DND-41 (cell line): ENCODE data around the gene LIN7B.

Source experiments
- ATAC-seq: fragments of 200-7000 bp; cut with Tn5 transposase; 3 replicates; pipeline ENCODE4 v1.9.1; 2021; ENCODE audit warnings: low read depth; ENCODE audit not compliant: insufficient read depth
- DNase-seq: peaks from one replicate; pipeline ENCODE4 v3.0.0-alpha.2; 2020
- H2AFZ ChIP-seq: 2 replicates; pipeline ENCODE4 v1.6.0; 2012; ENCODE audit warnings: low read depth, low read length
- H3K27ac ChIP-seq: 2 replicates; pipeline ENCODE4 v1.5.1; 2012; ENCODE audit warnings: low read length, inconsistent platforms
- H3K27me3 ChIP-seq: fragments of 200-600 bp; sonication (generic); 2 replicates; pipeline ENCODE4 v1.6.0; 2012; ENCODE audit warnings: low read length, mild to moderate bottlenecking, inconsistent platforms; ENCODE audit not compliant: insufficient read depth, poor library complexity
- H3K36me3 ChIP-seq: 2 replicates; pipeline ENCODE4 v1.5.1; 2012; ENCODE audit warnings: low read length, inconsistent platforms; ENCODE audit not compliant: insufficient read depth
- H3K4me1 ChIP-seq: 2 replicates; pipeline ENCODE4 v1.5.1; 2012; ENCODE audit warnings: mild to moderate bottlenecking, low read length; ENCODE audit not compliant: insufficient read depth
- H3K4me2 ChIP-seq: 2 replicates; pipeline ENCODE4 v1.6.0; 2012; ENCODE audit warnings: mild to moderate bottlenecking, moderate library complexity, low read length, inconsistent platforms; ENCODE audit not compliant: insufficient read depth
- H3K4me3 ChIP-seq, 2 experiments: fragments of 200-600 bp in 1 of 2; shearing (Covaris generic) in 1 of 2; 2 replicates each; pipeline ENCODE4 v1.5.1; 2012 to 2016; ENCODE audit warnings: inconsistent platforms in 2 of 2, low read length in 2 of 2, mild to moderate bottlenecking in 2 of 2, low read depth in 1 of 2, moderate library complexity in 1 of 2
- H3K79me2 ChIP-seq: 2 replicates; pipeline ENCODE4 v1.6.0; 2012; ENCODE audit warnings: low read length, inconsistent platforms; ENCODE audit not compliant: insufficient read depth
- H3K9ac ChIP-seq: 2 replicates; pipeline ENCODE4 v1.6.0; 2012; ENCODE audit warnings: low read depth, mild to moderate bottlenecking, inconsistent platforms, low read length, moderate library complexity
- H3K9me3 ChIP-seq: 2 replicates; pipeline ENCODE4 v1.5.1; 2012; ENCODE audit warnings: low read length, moderate library complexity, mild to moderate bottlenecking, inconsistent platforms; ENCODE audit not compliant: insufficient read depth, severe bottlenecking
- H4K20me1 ChIP-seq: 2 replicates; pipeline ENCODE4 v1.6.0; 2012; ENCODE audit warnings: low read length; ENCODE audit not compliant: insufficient read depth
- EZH2 ChIP-seq: IDR thresholded peaks from 3 replicates; pipeline ENCODE4 v1.6.1; 2012; ENCODE audit warnings: borderline replicate concordance, low read depth, mild to moderate bottlenecking, moderate library complexity, low read length, inconsistent platforms; ENCODE audit not compliant: severe bottlenecking
- TF ChIP-seq, protein P1 (sequence below): IDR thresholded peaks from 2 replicates; pipeline ENCODE4 v1.5.1; 2012; ENCODE audit warnings: borderline replicate concordance, low read length, moderate library complexity, mild to moderate bottlenecking; ENCODE audit not compliant: poor library complexity, severe bottlenecking; ENCODE audit errors: extremely low read depth

LIN7B gene

DNA sequence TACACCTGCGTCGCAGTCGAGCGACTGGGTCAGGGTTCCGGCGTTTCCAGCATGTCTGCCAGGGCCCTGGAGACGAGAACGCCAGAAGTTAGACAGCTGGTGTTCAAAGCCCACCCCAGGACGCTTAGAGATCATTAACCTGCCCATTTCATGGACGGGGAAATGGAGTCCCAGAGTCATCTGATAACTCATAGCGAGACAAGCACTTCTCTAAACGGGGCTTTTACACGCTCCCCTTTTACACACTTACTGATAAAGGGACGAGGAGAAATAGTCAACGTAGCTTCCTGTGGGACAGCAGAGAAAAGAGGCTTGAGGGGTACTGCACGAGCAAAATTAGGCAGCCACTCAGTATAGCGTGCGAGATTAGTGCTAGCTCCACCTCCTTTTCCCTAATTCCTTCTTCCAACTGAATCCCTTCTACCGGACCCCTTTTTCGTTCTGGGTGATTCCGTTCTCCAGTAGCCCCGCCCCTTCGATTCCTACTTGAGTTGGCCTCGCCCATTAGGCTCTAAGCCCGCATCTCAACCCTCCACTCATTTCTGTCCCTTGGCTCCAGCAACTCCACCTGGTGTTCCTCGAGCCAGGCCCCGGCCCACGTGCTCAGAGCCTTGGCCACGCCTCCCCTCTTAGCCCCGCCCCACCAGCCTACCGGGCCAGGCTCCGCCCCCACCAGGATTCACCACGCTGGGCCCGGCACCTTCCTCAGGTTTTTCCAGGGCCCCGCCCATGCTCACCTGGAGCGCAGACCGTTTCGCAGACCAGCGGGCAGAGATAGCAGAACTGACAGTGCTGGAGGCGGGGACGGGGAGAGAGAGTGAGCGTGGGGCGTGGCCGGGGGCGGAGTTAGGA is 37.3 kb downstream of the LIN7B start:
- no peak overlapping the region for H3K4me2 ChIP-seq
- TF ChIP-seq, protein P1, sequence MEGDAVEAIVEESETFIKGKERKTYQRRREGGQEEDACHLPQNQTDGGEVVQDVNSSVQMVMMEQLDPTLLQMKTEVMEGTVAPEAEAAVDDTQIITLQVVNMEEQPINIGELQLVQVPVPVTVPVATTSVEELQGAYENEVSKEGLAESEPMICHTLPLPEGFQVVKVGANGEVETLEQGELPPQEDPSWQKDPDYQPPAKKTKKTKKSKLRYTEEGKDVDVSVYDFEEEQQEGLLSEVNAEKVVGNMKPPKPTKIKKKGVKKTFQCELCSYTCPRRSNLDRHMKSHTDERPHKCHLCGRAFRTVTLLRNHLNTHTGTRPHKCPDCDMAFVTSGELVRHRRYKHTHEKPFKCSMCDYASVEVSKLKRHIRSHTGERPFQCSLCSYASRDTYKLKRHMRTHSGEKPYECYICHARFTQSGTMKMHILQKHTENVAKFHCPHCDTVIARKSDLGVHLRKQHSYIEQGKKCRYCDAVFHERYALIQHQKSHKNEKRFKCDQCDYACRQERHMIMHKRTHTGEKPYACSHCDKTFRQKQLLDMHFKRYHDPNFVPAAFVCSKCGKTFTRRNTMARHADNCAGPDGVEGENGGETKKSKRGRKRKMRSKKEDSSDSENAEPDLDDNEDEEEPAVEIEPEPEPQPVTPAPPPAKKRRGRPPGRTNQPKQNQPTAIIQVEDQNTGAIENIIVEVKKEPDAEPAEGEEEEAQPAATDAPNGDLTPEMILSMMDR = no peak
- TF ChIP-seq EZH2 = no peak
- no peaks in the 10 kb centered on the region for H3K79me2 ChIP-seq
- peak; percentile 21 for ATAC-seq
- H4K20me1 ChIP-seq = peaks cover 2% of the 10 kb centered on the region; the same call in 1 of the 2 replicates
- H2AFZ ChIP-seq = no peak overlapping the region
- DNase-seq = peak; percentile 30
- no peaks in the 10 kb centered on the region for H3K36me3 ChIP-seq
- no peak overlapping the region for H3K27ac ChIP-seq
- H3K4me3 ChIP-seq = no peak overlapping the region
- no peak overlapping the region for H3K9ac ChIP-seq
- peaks cover 14% of the 10 kb centered on the region for H3K4me1 ChIP-seq
- H3K9me3 ChIP-seq = no peaks in the 10 kb centered on the region
- H3K27me3 ChIP-seq = no peaks in the 10 kb centered on the region

DNA sequence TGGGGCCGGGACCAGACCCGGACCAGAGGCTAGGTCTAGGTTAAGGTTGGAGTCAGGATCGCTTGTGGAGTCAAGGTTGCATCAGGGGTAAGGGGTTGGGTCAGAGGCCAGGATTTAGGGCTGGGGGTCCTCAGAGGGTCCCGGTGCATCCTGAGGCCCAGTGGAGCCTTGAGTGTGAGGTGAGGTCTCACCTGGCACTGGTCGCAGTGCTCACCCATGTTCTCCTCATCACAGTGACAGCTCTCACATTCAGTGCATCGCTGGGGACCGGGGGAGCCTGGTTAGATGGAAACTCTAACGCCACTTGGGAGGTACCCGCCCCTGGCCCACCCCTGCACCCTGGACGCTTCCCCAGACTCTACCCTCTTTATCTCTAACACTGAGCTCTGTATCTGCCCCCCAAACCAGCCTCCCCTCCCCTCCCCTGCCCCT is 38.0 kb downstream of the LIN7B start:
- no peak overlapping the region for H2AFZ ChIP-seq
- no peaks in the 10 kb centered on the region for H3K36me3 ChIP-seq
- peaks cover 2% of the 10 kb centered on the region; the same call in 1 of the 2 replicates for H4K20me1 ChIP-seq
- no peaks in the 10 kb centered on the region for H3K9me3 ChIP-seq
- no peak overlapping the region for H3K4me2 ChIP-seq
- peaks cover 14% of the 10 kb centered on the region for H3K4me1 ChIP-seq
- DNase-seq = no peak
- H3K79me2 ChIP-seq = no peaks in the 10 kb centered on the region
- ATAC-seq = peak; percentile 25; the same call in 1 of the 3 replicates
- no peak overlapping the region for H3K9ac ChIP-seq
- H3K4me3 ChIP-seq = no peak overlapping the region
- no peak for TF ChIP-seq EZH2
- H3K27me3 ChIP-seq = peaks cover under 1% of the 10 kb centered on the region
- H3K27ac ChIP-seq = no peak overlapping the region

DNA sequence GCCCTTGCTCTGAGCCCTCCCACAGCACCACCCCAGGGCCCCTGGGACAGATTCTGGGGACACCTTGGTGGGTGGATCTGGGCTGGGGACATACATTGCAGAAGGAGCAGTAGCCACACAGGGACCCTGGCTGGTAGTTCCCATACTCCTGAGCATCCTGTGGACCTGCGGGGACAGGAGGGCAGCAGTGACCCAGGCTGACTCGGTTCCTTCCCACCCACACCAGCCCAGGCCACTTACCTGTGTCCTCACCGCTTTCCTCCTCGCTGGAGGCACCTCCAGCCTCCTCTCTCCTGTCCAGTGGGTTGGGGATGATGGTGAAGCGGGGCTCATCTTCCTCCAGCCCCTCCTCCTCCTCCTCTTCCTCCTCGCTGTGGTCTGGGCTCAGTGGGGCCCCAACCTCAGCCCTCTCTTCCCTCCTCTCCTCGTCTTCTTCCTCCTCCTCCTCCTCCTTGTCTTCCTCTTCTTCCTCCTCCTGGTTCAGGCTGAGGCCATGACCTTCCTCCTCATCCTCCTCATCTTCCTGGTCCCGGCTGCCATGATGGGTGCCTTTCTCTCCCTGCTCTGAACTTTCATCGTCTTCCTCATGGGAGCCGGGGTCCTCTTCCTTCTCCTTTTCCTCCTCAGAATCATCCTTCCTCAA is 39.1 kb downstream of the LIN7B start:
- Histone ChIP-seq H3K9me3 (no peaks in the 10 kb centered on the region), H4K20me1 (peaks cover 2% of the 10 kb centered on the region; the same call in 1 of the 2 replicates), H3K4me3 (no peak overlapping the region), H3K27ac (no peak overlapping the region), H3K4me1 (peaks cover 21% of the 10 kb centered on the region), H3K4me2 (no peak overlapping the region), H2AFZ (no peak overlapping the region), H3K27me3 (peaks cover 12% of the 10 kb centered on the region), H3K36me3 (no peaks in the 10 kb centered on the region), H3K9ac (no peak overlapping the region), H3K79me2 (no peaks in the 10 kb centered on the region)
- ATAC-seq = no peak
- no peak for DNase-seq
- TF ChIP-seq EZH2 = no peak
- TF ChIP-seq, protein P1 = no peak

DNA sequence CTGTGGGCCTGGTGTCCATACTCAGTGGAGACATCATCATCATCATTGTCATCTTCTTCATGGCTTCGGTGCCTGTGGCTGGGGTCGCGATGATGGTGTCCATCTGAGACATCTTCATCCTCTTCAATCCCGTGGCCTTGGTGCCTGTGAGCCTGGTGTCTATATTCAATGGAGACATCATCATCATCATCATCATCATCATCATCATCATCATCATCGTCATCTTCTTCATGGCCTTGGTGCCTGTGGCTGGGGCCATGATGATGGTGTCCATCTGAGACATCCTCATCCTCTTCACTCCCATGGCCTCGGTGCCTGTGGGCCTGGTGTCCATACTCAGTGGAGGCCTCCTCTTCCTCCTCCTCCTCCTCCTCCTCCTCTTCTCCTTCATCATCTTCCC is 40.1 kb downstream of the LIN7B start:
- H3K27ac ChIP-seq = no peak overlapping the region
- H3K36me3 ChIP-seq = no peaks in the 10 kb centered on the region
- H3K9ac ChIP-seq = no peak overlapping the region
- no peak overlapping the region for H3K4me2 ChIP-seq
- H3K27me3 ChIP-seq = peaks cover 12% of the 10 kb centered on the region
- TF ChIP-seq, protein P1 = no peak
- no peak for TF ChIP-seq EZH2
- peaks cover 21% of the 10 kb centered on the region for H3K4me1 ChIP-seq
- H3K9me3 ChIP-seq = no peaks in the 10 kb centered on the region
- H4K20me1 ChIP-seq = peaks cover 2% of the 10 kb centered on the region; the same call in 1 of the 2 replicates
- ATAC-seq (no peak), DNase-seq (no peak)
- no peak overlapping the region for H2AFZ ChIP-seq
- no peak overlapping the region for H3K4me3 ChIP-seq
- H3K79me2 ChIP-seq = no peaks in the 10 kb centered on the region
